ENCODE results near the gene GADL1. TPM values are rescaled to one million over a fixed set of nuclear protein-coding genes. Genes with fewer than 3 reads are reported as not detected.
A peak's percentile ranks its signal among the peaks of the same experiment; 100 is the strongest.

Gene GADL1
- total and polyA plus RNA-seq, 2 experiments from 2014 or later = 13.5 to 16.9 TPM

GRCh38 chr3:30836141-30836540, 58.3 kb downstream of the GADL1 start:
- Histone ChIP-seq H3K4me3 (no peak overlapping the region), H3K27ac (no peak overlapping the region), H3K4me1 (ENCODE audit: low read depth) (no peaks in the 10 kb centered on the region), H3K27me3 (no peaks in the 10 kb centered on the region), H3K36me3 (no peaks in the 10 kb centered on the region), H3K9me3 (ENCODE audit: low read depth) (no peaks in the 10 kb centered on the region)
- no peak for DNase-seq (ENCODE audit: low read depth in 1 of 2, low spot score in 1 of 2)
- no peak for TF ChIP-seq CTCF (IDR thresholded peaks at IDR 0.05; ENCODE audit: low read depth, low read length)

GRCh38 chr3:30835667-30836066, 58.8 kb downstream of the GADL1 start:
- no peak for TF ChIP-seq CTCF (IDR thresholded peaks at IDR 0.05; ENCODE audit: low read depth, low read length)
- Histone ChIP-seq H3K27ac (no peak overlapping the region), H3K9me3 (ENCODE audit: low read depth) (no peaks in the 10 kb centered on the region), H3K4me3 (no peak overlapping the region), H3K27me3 (no peaks in the 10 kb centered on the region), H3K4me1 (ENCODE audit: low read depth) (no peaks in the 10 kb centered on the region), H3K36me3 (no peaks in the 10 kb centered on the region)
- no peak for DNase-seq (ENCODE audit: low read depth in 1 of 2, low spot score in 1 of 2)

- no peak for DNase-seq (ENCODE audit: low read depth in 1 of 2, low spot score in 1 of 2)
- H3K27me3 ChIP-seq = no peaks in the 10 kb centered on the region
Measured at GRCh38 chr3:30832961-30833575, 61.4 kb downstream of the GADL1 start.

GRCh38 chr3:30827080-30827479, 67.4 kb downstream of the GADL1 start:
- no peaks in the 10 kb centered on the region for H3K27me3 ChIP-seq
- no peak overlapping the region for H3K27ac ChIP-seq
- no peak for DNase-seq (ENCODE audit: low read depth in 1 of 2, low spot score in 1 of 2)
- no peaks in the 10 kb centered on the region for H3K36me3 ChIP-seq
- no peak for TF ChIP-seq CTCF (IDR thresholded peaks at IDR 0.05; ENCODE audit: low read depth, low read length)
- H3K4me3 ChIP-seq = no peak overlapping the region
- no peaks in the 10 kb centered on the region for H3K4me1 ChIP-seq (ENCODE audit: low read depth)
- no peaks in the 10 kb centered on the region for H3K9me3 ChIP-seq (ENCODE audit: low read depth)

More at GRCh38 chr3:30832961-30833575, 61.4 kb downstream of the GADL1 start:
- TF ChIP-seq CTCF (IDR thresholded peaks at IDR 0.05; ENCODE audit: low read depth, low read length) = no peak
- Histone ChIP-seq H3K4me1 (ENCODE audit: low read depth) (no peaks in the 10 kb centered on the region), H3K36me3 (no peaks in the 10 kb centered on the region), H3K9me3 (ENCODE audit: low read depth) (no peaks in the 10 kb centered on the region), H3K27ac (no peak overlapping the region), H3K4me3 (no peak overlapping the region)

GRCh38 chr3:30826531-30826942, 67.9 kb downstream of the GADL1 start:
- Histone ChIP-seq H3K4me1 (ENCODE audit: low read depth) (no peaks in the 10 kb centered on the region), H3K27ac (no peak overlapping the region), H3K4me3 (no peak overlapping the region), H3K27me3 (no peaks in the 10 kb centered on the region), H3K36me3 (no peaks in the 10 kb centered on the region), H3K9me3 (ENCODE audit: low read depth) (no peaks in the 10 kb centered on the region)
- DNase-seq (ENCODE audit: low read depth in 1 of 2, low spot score in 1 of 2) = peak in 1 of 2 donors; percentile 2
- no peak for TF ChIP-seq CTCF (IDR thresholded peaks at IDR 0.05; ENCODE audit: low read depth, low read length)

All from cardiac muscle cell (in vitro differentiated cells and primary cell).